GM10266 (cell line): Measurements from ENCODE around the gene PTPRM.

Experiments used
- DNase-seq: peaks from one replicate; pipeline ENCODE4 v3.0.0; 2012; ENCODE audit errors: extremely low spot score
- CTCF ChIP-seq: IDR thresholded peaks from 2 replicates; pipeline ENCODE4 v1.5.1; 2012; ENCODE audit warnings: mild to moderate bottlenecking, low read depth; ENCODE audit not compliant: control insufficient read depth, insufficient read depth; ENCODE audit errors: missing control alignments

The PTPRM gene

GRCh38 chr18:7532942-7533341 is 34.2 kb upstream of the PTPRM start:
- TF ChIP-seq CTCF = no peak
- DNase-seq = no peak

- no peak for TF ChIP-seq CTCF
- DNase-seq = no peak
Measured at GRCh38 chr18:7535436-7536205, 31.5 kb upstream of the PTPRM start.

GRCh38 chr18:7537145-7537544 is 30.0 kb upstream of the PTPRM start:
- TF ChIP-seq CTCF = no peak
- DNase-seq = no peak

GRCh38 chr18:7541835-7542234 is 25.3 kb upstream of the PTPRM start:
- DNase-seq = no peak
- no peak for TF ChIP-seq CTCF

GRCh38 chr18:7544686-7545085 is 22.4 kb upstream of the PTPRM start:
- no peak for DNase-seq
- TF ChIP-seq CTCF = no peak

- no peak for TF ChIP-seq CTCF
- DNase-seq = no peak
Measured at GRCh38 chr18:7545734-7546133, 21.4 kb upstream of the PTPRM start.

- DNase-seq = no peak
- TF ChIP-seq CTCF = no peak
Measured at GRCh38 chr18:7548221-7548620, 18.9 kb upstream of the PTPRM start.
